Endothelial cell of umbilical vein (primary cell): ENCODE measurements around the gene ZNF319.

Experiments
- CTCF ChIP-seq, 2 donors: IDR thresholded peaks; 1 replicate in 1 of 2; 2 replicates in 1 of 2; pipeline ENCODE4 v1.5.1; 2011; ENCODE audit warnings: low read length in 2 of 2, mild to moderate bottlenecking in 2 of 2, moderate library complexity in 2 of 2, control low read depth in 1 of 2, inconsistent platforms in 1 of 2, low read depth in 1 of 2; ENCODE audit not compliant: insufficient read depth in 1 of 2; ENCODE audit errors: extremely low read depth in 1 of 2
- FOS ChIP-seq: IDR thresholded peaks from 2 replicates; pipeline ENCODE4 v1.6.1; 2011; ENCODE audit warnings: mild to moderate bottlenecking, low read length, moderate library complexity, borderline replicate concordance; ENCODE audit not compliant: insufficient read depth

GRCh38 chr16:57993438-57993837 lies 7.0 kb downstream of the ZNF319 start:
- TF ChIP-seq CTCF (IDR thresholded peaks at IDR 0.05; ENCODE audit: extremely low read depth in 1 of 2, insufficient read depth in 1 of 2, low read depth in 1 of 2, low read length in 2 of 2) (no peak), FOS (no peak)
